Choroid plexus epithelial cell (primary cell): ENCODE data around the gene PKIG.

Experiments used
- DNase-seq: peaks from one replicate; pipeline ENCODE4 v3.0.0-alpha.2; 2010; ENCODE audit warnings: low read depth
- H3K4me3 ChIP-seq: 2 replicates; pipeline ENCODE4 v1.5.1; 2011; ENCODE audit warnings: low read depth, mild to moderate bottlenecking, control low read depth, low read length, moderate library complexity
- TF ChIP-seq, protein P1 (sequence below): conservative IDR thresholded peaks from 2 replicates; pipeline ENCODE4 v1.5.1; 2011; ENCODE audit warnings: low read depth, mild to moderate bottlenecking, control low read depth, inconsistent platforms, low read length, moderate library complexity

The PKIG gene

DNA sequence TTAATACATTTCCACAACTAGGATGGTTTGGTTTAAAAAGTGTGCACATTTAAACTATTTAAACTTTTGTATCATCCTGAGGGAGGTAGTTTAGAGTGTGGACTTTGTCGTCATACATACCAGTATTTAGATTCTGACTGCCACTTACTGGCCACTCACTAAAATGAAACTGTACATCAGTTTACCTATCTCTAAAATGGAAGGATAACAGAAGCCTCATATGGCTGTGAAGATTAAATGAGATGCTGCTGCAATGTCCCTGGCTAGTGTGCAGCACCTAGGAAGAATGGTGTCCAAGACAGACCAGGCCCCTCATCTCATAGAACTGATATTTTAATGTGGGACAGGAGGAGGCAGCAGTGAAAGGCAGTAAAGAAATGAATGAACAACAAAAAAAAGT lies 12.0 kb upstream of the PKIG start:
- no peak for DNase-seq
- TF ChIP-seq, protein P1, sequence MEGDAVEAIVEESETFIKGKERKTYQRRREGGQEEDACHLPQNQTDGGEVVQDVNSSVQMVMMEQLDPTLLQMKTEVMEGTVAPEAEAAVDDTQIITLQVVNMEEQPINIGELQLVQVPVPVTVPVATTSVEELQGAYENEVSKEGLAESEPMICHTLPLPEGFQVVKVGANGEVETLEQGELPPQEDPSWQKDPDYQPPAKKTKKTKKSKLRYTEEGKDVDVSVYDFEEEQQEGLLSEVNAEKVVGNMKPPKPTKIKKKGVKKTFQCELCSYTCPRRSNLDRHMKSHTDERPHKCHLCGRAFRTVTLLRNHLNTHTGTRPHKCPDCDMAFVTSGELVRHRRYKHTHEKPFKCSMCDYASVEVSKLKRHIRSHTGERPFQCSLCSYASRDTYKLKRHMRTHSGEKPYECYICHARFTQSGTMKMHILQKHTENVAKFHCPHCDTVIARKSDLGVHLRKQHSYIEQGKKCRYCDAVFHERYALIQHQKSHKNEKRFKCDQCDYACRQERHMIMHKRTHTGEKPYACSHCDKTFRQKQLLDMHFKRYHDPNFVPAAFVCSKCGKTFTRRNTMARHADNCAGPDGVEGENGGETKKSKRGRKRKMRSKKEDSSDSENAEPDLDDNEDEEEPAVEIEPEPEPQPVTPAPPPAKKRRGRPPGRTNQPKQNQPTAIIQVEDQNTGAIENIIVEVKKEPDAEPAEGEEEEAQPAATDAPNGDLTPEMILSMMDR: no peak
- no peak overlapping the region for H3K4me3 ChIP-seq

DNA sequence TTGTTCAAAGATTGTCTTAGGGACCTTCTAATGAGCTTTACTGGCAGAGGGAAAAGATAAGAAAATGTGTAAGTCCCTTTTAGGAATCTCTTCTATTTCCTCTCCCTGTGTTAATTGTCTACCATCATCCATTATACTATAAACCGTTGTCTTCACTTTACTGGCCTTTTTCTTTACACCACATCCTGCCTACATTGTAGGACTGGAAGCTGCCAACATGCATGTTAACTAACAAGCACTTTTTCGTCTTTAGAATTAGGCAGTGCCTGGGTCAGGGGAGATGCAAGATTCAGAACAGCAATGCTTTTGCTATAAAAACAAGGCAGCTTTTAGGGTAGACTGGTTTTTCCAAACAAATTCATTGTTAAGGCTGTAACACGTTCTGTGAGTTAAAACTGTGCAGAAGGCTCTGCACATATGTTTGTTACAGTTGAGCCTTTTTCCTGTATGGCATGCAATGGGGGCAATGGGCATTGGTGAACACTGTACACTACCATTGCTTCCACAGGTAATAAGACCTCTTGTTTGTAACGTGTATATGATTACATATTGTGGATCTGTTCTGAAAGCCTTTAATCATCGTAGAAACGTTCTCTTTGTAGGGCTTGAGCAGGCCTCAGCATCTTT lies 10.9 kb upstream of the PKIG start:
- TF ChIP-seq, protein P1: no peak
- no peak for DNase-seq
- no peak overlapping the region for H3K4me3 ChIP-seq

DNA sequence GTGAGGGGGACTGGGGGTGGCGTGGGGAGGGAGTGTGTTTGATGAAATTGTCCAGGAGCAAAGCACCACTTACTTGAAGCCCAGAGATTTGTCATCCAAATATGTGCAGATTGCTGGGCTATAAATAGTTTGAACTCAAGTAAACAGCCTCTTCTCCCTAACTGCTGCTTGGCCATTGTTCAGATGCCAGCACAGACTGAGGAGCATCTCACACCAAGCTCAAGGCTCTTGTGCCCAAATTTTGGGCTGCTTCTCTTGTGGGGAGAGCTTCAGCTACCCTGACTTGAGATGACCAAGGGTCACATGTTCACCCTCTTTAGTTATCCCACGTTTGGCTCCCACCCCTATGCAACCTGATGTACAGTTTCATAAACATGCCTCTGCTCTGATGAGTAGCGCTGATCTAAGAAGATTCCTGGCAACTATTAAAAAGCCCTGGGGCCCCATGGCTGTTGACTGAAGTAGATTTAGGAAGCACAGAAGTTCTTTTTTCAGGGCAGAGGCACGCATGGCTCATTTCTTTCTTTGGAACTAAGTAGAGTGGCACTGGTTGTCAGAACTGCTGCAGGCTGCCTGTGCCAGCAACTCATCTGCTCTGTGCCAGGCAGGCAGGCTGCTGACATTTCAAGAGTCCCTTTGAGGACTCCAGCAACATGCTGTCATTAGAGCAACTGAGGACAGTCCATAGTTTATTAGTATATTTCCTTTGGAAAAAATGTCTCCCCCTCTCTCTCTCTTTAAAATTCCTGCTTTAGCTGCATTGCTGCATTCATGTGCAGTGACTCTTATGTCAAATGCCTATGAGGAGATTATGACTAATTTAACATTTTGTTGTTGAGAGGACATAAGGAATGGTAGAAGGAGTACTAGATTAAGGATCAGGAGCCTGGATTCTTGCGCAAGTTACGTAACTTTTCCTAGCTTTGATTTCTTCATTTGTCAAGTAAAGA lies 9.6 kb upstream of the PKIG start:
- TF ChIP-seq, protein P1: no peak
- no peak overlapping the region for H3K4me3 ChIP-seq
- peak; percentile 87 for DNase-seq

DNA sequence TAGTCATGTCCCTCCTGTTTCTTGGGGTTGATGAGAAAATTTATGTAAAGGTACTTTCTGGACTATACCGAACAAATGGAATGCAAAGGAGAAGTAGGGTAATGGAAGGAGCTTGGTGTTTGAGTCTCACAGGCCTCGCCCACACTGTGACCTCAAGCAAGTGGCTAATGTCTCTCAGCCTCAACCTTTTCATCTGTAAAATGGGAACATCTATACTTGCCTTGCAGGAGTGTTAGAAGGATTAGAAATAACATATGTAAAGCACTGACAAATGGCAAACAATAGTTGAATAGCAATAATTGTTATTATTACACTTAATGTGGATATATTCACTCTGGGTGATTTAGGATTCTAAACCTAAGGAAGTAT lies 8.9 kb upstream of the PKIG start:
- TF ChIP-seq, protein P1: no peak
- H3K4me3 ChIP-seq: no peak overlapping the region
- DNase-seq: no peak

DNA sequence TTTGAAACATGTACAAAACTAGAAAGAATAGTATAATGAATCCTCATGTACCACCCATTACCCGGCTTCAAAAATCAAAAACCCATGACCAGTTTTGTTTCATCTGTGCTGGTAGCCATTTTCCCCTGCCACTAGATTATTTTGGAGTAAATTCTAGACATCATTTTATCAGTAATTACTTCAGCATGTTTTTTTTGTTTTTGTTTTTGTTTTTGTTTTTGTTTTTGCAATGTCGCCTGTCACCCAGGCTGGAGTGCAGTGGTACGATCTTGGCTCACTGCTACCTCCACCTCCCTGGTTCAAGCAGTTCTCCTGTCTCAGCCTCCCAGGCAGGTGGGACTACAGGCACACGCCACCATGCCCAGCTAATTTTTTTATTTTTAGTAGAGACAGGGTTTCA lies 8.0 kb upstream of the PKIG start:
- no peak for DNase-seq
- no peak overlapping the region for H3K4me3 ChIP-seq
- TF ChIP-seq, protein P1: no peak

DNA sequence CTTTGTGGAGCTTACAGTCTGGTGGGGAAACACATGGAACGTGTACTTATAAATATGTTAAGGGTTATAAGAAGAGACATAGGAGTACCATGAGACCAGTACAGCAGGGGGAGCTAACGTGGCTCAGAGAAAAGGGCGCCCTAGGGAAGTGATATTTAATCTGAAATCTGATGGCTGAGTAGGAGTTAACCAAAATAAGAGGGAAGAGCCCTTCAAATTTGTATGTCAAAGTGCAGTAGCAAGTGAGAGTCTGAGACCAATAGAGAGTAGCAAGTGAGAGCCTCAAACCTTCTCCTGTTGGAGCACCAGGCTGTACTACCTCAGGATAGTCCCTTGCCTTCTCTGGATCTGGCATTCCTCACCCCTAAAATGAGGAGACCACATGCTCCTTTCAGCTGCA lies 6.1 kb upstream of the PKIG start:
- no peak overlapping the region for H3K4me3 ChIP-seq
- TF ChIP-seq, protein P1: peak; percentile 67
- peak; percentile 82 for DNase-seq
